HG02642 (cell line): ENCODE results near the gene SPTBN1.

ENCODE experiments used
- ATAC-seq: cut with Tn5 transposase; IDR thresholded peaks from one replicate; pipeline ENCODE4 v1.9.1; 2021; ENCODE audit warnings: mild to moderate bottlenecking; ENCODE audit not compliant: unreplicated experiment, poor library complexity

Gene SPTBN1

DNA sequence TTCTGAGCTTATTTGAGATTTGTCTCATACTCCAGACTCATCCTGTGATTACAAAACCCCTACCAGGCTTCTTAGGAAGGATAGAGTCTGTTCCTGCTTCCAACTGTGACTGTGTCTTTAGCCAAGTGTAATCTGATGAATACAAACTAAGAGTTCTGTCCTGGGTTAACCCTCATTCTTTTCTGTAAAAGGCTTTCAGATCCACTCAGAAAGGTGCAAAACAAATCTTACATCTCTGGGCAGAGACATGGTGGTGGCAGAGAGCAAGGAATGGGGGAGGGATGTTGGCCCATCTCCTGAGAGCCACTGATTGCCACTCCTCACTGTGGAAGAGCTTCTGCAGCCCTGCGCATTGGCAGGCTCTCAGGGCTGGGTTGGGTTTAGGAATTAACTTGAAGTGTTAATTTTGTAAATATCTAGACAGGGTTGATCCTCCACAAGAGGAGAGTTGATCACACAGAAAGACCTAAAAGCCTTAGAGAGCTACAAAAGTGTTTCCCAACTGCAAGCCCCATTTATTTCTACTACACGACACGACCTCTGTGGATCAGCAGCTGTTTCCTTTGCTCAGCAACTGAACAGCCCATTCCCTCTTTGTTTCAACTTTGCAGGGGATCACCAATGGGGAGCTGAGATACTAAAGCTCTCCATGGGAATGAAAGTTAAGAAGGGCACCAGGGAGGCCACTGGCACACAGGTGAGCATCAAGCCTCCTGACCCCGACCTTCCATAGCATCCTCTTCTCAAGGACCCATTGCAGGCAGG lies 23.7 kb upstream of the SPTBN1 start:
- ATAC-seq: no peak

DNA sequence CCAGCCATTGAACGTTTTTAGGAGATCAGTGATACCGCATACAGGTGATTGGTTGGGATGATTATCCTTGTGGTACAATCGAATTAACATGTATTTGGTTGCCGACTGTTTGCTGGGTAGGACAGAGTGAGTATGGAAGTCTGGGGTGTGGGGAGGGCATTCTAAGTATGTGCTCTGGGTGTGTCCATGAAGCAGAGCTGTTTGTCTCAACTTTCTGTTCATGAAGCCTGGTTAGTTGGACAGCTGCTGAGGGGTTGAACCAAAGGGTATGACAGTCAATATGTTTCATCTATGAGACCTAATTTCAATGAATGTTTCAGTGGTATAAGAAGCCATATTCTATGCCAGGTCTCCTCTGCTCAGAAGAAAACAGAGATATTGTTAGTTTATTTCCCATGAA lies 21.9 kb upstream of the SPTBN1 start:
- no peak for ATAC-seq

DNA sequence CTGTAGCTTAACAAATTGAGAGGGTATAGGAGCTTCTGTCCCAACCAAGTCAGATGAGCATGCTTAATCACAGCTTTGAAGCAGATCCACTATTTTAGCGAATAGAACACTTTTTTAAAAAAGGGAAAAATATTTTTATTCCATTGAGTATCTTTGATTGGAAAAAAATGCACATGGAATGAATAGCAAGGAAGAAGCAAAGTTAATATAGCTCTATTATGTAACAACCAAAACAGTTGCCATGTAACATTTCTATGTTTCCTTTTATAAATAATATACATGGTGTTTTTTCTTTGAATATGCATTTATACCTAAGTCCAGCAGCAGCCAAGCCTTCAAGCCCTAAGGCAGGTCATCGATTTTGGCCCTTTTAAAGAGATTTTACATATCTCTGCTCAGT lies 21.4 kb upstream of the SPTBN1 start:
- no peak for ATAC-seq

DNA sequence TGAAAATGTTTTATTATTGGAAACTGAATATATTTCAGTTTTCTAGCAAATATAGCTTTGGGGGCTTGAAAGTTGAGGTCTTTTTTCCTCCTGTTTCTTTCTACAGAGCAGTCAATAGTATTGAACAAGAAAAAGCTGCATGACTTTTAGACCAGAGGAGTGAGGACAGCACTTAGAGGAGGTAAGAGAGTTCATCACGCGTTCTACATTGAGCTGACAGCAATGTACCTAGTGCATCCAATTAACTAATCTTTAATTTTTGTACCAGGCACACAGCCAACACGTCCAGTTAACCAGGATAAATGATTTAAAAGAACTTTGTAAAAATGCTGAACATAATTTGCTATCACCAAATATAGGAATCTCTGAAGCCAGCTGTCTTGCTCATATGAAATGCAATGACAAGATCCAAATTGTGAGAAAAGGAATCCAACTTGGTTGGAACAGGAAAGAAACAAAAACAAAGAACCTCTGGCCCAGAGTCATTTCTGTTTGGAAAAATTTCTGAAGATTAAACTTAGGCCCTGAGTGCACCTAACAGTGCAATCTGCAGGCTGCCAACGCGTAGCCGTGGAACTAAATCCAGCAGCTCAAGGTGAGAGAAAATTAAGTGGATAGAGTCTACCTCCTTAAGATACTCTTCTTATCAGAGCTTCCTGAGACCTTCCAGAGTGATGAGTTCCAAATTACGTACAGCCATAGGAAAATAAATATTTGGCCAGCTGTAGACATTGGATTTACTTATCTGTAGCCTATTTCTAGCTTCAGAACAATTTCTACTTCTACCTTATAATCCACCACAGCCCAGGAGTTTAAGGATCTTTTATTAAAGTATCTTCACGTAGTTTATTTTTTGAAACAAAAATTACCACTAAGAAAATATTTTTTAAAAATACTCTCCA lies 20.6 kb upstream of the SPTBN1 start:
- no peak for ATAC-seq

DNA sequence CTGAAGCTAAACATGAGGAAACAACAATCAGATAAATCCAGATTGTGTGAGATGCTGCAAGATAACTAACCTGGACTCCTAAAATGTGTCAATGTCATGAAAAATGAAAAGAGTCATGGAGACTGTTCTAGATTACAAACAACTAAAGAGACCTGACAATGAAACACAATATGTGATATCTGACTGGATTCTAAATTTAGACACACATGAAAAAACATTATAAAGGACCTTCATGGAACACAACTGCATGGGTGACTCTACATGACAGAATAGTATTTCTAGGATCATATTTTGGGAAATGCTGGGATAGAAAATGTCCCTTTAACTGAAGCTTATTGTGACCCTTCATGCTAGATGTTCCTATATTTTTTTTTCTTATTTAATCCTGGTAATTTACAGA lies 18.5 kb upstream of the SPTBN1 start:
- ATAC-seq: no peak

DNA sequence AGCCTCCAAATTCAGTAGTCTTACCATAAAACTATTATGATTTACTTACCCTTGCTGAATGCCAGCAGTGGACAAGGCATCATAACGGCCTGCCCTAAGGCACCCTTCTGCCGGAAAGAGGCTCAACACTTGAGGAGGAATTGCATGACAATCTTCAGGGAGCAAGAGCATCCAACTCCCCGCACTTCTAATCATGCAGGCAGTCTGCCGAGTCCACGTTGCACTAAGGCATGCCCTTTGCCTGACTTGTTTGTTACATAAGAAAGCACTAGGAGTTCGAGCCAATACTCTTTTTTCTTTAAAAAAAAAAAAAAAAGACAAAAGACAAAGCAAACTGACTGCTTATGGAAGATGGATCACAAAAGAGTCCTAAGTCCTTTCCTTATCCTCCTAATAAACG lies 17.9 kb upstream of the SPTBN1 start:
- ATAC-seq: no peak

DNA sequence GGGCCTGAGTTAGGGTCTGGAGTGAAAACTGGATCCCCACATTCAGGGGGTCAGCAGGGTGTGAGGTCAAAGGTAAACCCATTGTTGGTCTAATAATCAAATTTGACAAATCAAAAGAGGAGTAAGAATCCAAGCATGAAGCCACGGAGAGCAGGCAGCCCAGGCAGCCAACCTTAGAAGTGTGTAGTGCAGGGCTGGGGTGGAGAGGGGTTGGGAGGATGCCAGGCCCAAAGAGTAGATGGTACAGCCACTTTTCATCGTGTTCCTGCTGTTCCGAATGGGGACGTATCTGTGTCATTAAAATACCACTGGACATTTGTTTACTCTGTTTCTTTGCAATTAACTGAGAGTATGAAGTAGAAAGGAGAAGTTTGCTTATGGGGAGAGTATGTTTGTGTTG lies 16.5 kb upstream of the SPTBN1 start:
- no peak for ATAC-seq

DNA sequence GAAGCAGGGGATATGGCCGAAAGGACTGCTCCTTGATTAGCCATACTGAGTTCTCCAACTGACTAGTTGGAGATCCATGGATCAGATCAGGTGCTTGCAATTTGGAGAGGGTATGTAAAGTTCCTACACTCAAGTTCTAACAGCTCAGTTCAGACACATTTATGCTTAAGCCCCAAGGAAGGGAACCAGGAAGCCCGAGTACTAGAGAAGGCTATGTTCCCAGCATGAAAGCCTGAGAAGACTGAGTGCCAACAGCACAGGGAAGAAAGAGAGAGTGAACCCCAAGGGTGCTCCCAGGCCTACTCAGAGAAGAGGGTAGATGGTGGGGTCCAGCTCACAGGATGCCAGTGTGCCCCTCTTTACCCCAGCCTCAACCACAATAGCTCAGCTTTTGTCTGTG lies 16.1 kb upstream of the SPTBN1 start:
- no peak for ATAC-seq

DNA sequence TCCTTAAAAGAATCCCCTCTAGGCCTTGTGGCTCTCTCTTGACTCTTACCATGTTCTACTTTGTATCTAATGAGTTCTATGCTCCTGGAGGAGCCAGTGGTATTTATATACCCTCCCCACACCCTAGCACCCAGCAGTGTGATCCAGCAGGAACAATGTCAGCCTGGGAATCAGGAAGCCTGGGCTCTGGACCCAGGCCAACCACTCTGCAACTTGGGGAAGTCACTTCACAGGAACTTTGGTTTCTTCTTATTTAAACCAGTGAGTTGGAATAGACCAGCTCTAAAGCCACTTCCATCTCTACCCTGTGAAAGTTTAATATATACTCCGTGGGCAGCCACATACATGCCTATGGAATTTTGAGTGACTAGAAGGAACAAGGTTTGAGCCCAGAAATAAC lies 11.6 kb upstream of the SPTBN1 start:
- no peak for ATAC-seq

DNA sequence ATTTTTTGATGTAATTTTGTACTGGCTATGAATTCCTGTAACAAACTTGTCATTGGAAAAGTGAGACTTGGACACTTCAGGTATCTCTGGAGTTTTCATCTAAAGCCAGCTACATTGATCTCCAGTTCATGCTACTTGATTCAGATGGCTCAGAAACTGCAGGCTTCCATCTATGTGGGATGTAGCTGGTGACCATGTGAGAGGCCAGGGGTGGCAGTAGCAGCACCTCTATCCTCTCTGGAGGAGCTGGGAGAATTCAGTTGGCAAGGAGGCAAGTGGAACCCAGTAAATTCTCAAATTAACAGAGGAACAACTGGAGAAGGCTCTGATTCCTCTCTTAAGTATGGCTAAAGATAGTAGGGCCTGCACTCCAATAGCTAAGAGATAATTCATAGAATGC lies 10.0 kb upstream of the SPTBN1 start:
- no peak for ATAC-seq

DNA sequence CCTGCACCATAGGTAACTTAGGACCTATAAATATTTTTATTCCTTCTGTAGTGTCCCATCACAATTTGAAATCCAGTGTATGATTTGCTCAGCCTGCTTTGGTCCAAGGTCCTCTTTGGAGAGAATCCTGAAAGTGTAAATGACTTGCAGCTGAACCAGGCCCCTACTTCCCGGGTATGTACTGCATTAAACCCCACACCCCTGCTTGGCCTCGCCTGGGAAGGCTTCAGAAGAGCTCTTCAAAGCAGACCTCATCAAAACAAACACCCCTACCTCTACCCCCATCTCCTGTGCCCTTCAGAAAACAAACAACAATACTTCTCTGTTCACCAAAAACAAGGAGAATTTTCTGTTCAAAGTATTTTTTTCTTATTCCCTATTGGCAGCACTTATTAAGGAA lies 9.5 kb upstream of the SPTBN1 start:
- no peak for ATAC-seq

DNA sequence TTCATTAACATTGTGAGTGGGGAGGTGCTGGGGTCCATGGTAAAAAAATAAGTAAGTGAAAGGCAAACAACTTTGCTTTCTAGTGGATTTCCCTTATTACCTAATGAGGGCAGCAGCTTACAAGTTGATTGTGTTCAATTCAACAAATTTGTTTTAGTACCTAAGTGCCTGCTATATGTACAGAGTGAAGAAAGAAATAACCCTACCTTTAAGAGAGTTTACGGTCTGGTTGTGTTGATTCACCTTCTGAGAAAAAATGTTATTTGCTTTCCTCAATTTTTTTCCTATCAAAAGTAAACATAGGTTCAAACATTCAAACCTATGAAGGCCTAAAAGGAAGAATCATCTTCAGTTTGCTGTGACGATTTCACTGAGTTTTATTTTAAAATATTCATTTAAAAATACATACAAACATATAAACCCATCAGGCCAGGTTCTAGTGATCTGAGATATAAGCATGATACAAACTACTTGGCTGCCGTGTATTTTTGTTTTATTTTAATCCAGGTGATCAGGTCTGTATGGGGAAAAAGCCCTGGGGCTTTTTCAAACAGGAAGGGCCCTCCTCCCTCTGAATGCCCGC lies 1.5 kb upstream of the SPTBN1 start:
- ATAC-seq: no peak

DNA sequence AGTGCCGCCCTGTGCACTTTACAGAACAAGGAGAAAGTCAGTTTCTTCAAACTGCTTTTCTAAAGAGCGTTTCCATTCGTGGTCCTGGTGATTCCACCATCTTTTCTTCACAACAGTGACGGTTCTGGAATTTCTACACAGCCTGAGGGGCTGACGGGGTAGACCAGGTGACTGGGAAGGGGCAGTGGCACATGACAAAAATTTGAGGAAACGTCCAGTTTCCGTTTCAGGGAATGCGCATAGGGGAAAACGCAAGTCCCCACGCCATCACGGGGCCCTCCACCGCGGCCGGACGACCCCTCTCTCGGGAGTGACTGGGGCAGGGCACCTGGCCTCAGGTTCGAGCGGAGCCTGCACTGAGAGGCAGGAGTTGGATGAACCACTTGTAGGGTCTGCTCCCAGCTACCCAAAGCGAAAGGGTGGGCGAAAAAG lies 980 bp upstream of the SPTBN1 start:
- ATAC-seq: no peak

DNA sequence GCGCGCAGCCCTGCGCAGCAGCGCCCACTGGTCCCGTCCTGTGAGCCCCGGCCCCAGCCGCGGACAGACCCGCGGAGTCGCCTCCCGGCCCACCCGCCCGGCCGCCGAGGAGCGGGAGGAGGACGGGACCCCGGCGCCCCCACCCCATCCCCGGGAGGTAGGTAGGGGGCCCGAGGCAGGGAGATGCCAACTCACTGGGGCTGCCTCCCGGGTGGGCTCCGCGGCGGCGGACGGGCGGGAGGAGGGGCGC lies 160 bp downstream of the SPTBN1 start:
- peak; percentile 43 for ATAC-seq

DNA sequence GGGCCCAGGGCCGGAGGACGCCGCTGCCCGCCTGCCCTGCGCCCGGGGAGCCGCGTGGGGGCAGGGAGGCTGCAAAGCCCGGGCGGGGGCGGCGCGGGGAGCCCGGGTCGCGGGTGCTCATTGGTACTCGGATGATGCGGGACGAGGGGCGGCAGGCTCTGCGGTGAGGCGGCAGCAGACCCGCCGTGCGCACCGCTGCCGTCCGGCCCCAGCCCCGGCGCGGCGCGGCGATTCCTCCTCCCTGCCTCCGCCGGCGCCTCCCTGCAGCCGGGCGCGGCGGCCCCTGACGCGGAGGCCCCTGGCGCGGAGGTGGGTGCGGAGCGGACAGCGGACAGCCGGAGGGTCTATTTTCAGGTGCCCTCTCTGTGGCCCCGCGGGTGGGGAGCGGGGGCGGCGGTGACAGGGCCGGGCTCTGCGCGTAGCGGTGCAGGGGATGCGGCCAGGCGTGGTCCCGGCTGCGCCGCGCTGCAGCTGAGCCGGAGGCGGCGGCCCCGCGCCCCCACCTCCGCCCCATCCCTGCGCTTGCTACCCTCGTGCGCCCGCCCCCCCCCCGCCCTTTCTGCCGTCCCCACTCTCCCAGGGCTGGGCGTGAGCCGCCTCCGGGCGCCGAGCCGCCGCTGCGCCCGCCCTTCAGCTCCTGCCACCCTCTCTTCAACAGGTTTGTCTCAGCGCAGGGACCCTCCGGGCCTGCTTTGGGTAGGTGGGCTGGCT lies 640 bp downstream of the SPTBN1 start:
- peak; percentile 51 for ATAC-seq

DNA sequence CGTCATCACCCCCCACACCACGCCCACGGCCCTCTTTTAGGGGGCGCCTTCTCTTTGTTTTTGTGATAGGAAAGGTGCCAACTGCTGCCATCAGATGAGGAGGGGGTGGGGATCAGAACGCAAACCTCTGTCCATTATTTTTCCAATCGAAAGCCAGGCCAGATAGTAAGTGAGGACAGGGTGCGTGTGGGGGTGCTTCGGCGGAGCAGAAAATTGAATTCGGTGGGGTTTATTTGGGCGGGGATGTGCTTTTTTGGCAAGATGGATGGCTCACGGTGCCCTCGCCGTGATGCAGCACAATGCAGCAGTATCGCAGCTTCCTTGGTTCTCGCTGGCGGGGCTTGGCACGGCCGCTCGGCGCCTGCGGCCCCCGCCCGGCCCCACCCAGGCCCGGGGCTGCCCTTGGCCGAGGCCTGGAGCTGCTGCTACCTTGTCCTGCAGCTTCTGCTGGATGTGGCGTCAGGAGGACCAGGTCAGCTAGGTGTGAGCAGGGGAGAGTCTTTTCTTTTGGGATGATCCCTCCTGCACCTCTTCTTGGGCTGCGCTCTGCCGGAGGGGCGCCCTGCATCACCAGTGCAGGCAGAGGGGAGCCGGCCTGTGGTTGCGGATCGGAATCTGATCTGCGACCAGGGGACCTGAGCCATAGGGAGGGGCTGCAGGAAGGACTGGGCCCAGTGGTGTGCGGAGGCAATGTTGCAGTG lies 1.3 kb downstream of the SPTBN1 start:
- no peak for ATAC-seq

DNA sequence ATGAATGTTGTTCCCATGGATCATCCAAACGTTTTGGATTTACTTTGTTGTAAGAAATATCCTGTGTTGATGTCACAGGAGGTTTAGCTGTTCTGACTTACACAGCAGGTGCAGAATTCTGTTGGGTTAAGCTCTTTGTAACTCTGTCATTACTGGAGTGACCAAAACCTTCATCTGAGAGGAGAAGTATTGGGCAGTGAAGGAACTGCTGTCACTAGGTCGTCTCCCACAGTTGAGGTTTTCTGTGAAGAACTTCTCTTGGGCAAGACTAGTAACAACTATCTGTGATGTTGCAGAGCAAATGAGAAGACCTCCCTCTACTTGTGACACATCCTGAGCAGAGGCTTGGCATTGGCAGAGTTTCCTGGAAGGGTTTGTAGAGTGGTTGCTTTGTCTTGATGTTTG lies 2.9 kb downstream of the SPTBN1 start:
- no peak for ATAC-seq

DNA sequence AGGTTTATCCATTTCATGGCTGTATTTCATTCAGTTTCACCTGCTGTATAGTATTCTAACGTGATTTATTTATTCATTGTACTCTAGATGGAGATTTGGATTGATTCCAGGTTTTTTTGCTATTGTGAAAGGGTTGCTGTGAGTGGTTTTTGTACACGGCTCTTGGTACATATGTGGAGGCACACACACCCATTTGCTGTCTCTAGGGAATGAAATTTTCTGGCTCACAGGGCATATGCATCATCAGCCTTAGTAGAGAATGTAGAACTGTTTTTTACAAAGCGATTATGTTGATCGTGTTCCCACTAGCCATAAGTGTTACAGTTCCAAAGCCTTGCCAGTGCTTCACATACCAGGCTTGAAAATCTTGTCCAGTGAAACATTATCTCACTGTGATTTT lies 5.1 kb downstream of the SPTBN1 start:
- no peak for ATAC-seq

DNA sequence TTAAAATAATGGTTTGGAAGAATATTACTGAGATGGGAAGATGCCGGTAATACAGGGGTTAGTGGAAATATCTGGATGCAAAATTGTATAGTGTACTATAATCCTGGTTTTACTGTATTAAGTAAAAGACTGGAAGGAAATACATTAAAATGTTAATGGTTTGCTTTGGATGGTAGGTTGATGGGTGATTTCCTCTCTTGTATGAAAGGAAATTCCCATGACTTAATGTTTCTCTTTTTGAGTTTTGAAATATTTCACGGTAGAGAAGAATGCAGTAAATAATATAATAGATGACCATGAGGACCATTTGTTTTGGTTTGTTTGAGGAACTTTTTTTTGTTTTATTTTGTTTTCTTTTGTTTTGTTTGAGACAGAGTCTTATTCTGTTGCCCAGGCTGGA lies 8.2 kb downstream of the SPTBN1 start:
- ATAC-seq: no peak

DNA sequence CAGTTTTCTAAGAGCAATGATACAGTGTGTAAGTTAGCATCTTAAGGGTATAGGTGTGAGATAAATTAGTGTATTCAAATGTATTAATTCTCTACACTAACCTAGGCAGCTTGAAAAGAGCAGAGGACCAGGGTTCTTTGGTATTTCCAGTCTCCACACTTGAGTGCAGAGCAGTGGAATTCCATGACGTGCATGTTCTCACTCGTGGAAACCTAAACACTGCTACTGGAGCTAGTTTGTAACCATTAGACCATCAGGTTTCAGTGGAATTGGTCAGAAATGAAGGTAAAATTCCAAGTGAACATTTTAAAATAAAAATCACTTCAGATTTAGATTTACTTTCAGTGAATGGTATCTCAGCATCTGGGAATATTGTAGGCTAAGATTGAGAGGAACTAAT lies 9.0 kb downstream of the SPTBN1 start:
- no peak for ATAC-seq
